GM18517 (cell line): ENCODE results near the gene GRK5.

Source experiments
- ATAC-seq: cut with Tn5 transposase; IDR thresholded peaks from one replicate; pipeline ENCODE4 v1.9.1; 2021; ENCODE audit warnings: mild to moderate bottlenecking, moderate library complexity; ENCODE audit not compliant: unreplicated experiment

The GRK5 gene

GRCh38 chr10:119373294-119374102 is 166.1 kb downstream of the GRK5 start:
- ATAC-seq, result no peak

GRCh38 chr10:119374236-119374635 is 166.9 kb downstream of the GRK5 start:
- no peak for ATAC-seq

- ATAC-seq, result no peak
Measured at GRCh38 chr10:119375574-119376272, 168.4 kb downstream of the GRK5 start.

GRCh38 chr10:119377451-119377957 is 170.1 kb downstream of the GRK5 start:
- no peak for ATAC-seq

- no peak for ATAC-seq
Measured at GRCh38 chr10:119377958-119378736, 170.8 kb downstream of the GRK5 start.

- ATAC-seq, result no peak
Measured at GRCh38 chr10:119378737-119379067, 171.3 kb downstream of the GRK5 start.

GRCh38 chr10:119379466-119380071 is 172.2 kb downstream of the GRK5 start:
- ATAC-seq, result no peak

- no peak for ATAC-seq
Measured at GRCh38 chr10:119383174-119383856, 175.9 kb downstream of the GRK5 start.

- ATAC-seq, result no peak
Measured at GRCh38 chr10:119384127-119384526, 176.8 kb downstream of the GRK5 start.

GRCh38 chr10:119386666-119387065 is 179.3 kb downstream of the GRK5 start:
- ATAC-seq, result no peak

- no peak for ATAC-seq
Measured at GRCh38 chr10:119388849-119389345, 181.5 kb downstream of the GRK5 start.

- no peak for ATAC-seq
Measured at GRCh38 chr10:119391440-119392251, 184.3 kb downstream of the GRK5 start.

- no peak for ATAC-seq
Measured at GRCh38 chr10:119393019-119393418, 185.6 kb downstream of the GRK5 start.

- ATAC-seq, result no peak
Measured at GRCh38 chr10:119393421-119393820, 186.1 kb downstream of the GRK5 start.

- ATAC-seq, result no peak
Measured at GRCh38 chr10:119393845-119394244, 186.5 kb downstream of the GRK5 start.

GRCh38 chr10:119394657-119395279 is 187.4 kb downstream of the GRK5 start:
- no peak for ATAC-seq

- ATAC-seq, result no peak
Measured at GRCh38 chr10:119395280-119396007, 188.1 kb downstream of the GRK5 start.

GRCh38 chr10:119396008-119396708 is 188.8 kb downstream of the GRK5 start:
- no peak for ATAC-seq
